Measurements from ENCODE around the gene KCNB1. TPM values are rescaled to one million over a fixed set of nuclear protein-coding genes. Genes with fewer than 3 reads are reported as not detected.

KCNB1 gene
- total RNA-seq, 1 donor from 2014 or later, result 2.0 TPM

- H3K36me3 ChIP-seq, result no peaks in the 10 kb centered on the region
- H3K27me3 ChIP-seq, result no peaks in the 10 kb centered on the region
- TF ChIP-seq POLR2A (IDR thresholded peaks at IDR 0.05) (no peak), POLR2AphosphoS5 (IDR thresholded peaks at IDR 0.05; ENCODE audit: insufficient read depth in 1 of 2, low read depth in 1 of 2) (no peak)
- TF ChIP-seq, protein P1, sequence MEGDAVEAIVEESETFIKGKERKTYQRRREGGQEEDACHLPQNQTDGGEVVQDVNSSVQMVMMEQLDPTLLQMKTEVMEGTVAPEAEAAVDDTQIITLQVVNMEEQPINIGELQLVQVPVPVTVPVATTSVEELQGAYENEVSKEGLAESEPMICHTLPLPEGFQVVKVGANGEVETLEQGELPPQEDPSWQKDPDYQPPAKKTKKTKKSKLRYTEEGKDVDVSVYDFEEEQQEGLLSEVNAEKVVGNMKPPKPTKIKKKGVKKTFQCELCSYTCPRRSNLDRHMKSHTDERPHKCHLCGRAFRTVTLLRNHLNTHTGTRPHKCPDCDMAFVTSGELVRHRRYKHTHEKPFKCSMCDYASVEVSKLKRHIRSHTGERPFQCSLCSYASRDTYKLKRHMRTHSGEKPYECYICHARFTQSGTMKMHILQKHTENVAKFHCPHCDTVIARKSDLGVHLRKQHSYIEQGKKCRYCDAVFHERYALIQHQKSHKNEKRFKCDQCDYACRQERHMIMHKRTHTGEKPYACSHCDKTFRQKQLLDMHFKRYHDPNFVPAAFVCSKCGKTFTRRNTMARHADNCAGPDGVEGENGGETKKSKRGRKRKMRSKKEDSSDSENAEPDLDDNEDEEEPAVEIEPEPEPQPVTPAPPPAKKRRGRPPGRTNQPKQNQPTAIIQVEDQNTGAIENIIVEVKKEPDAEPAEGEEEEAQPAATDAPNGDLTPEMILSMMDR (IDR thresholded peaks at IDR 0.05), result no peak
- H3K27ac ChIP-seq, result no peak overlapping the region
- no peak for DNase-seq (ENCODE audit: extremely low spot score in 2 of 2)
- H3K4me3 ChIP-seq, result no peak overlapping the region
- H3K9me3 ChIP-seq, result no peaks in the 10 kb centered on the region
- H3K4me1 ChIP-seq, result peaks cover 9% of the 10 kb centered on the region
- intact Hi-C loops (cut with DNase I), result no loop called here
Observed at GRCh38 chr20:49323622-49324238, 158.7 kb downstream of the KCNB1 start.

DNA sequence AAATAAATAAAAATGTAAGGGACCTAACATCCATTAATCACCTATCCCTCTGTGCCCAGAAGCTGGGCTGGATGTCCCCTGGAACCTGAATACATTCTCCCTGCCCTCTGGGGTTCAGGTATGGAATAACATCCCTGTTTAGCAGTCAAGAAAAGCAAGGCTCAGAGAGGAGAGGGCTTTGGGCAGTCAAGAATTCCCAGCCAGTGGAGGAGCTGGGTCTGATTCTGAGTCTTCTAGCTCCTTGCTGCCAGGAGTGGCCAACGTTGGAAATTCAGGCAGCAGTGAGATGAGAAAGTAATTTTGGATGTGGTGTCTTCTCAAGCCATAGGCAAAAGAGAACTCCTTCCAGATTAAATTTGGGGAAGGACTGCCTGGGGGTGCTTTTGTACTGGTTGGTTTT is 162.0 kb downstream of the KCNB1 start:
- Histone ChIP-seq H3K4me3 (no peak overlapping the region), H3K9me3 (no peaks in the 10 kb centered on the region), H3K27me3 (peaks cover 4% of the 10 kb centered on the region), H3K27ac (no peak overlapping the region), H3K36me3 (no peaks in the 10 kb centered on the region), H3K4me1 (peaks cover 15% of the 10 kb centered on the region)
- TF ChIP-seq, protein P1 (IDR thresholded peaks at IDR 0.05), result no peak
- TF ChIP-seq POLR2A (IDR thresholded peaks at IDR 0.05) (no peak), POLR2AphosphoS5 (IDR thresholded peaks at IDR 0.05; ENCODE audit: insufficient read depth in 1 of 2, low read depth in 1 of 2) (no peak)
- intact Hi-C loops (cut with DNase I), result no loop called here
- DNase-seq (ENCODE audit: extremely low spot score in 2 of 2), result no peak

GRCh38 chr20:49319208-49319809 is 163.2 kb downstream of the KCNB1 start:
- no peak for TF ChIP-seq POLR2A (IDR thresholded peaks at IDR 0.05)
- TF ChIP-seq, protein P1 (IDR thresholded peaks at IDR 0.05), result no peak
- TF ChIP-seq POLR2AphosphoS5 (IDR thresholded peaks at IDR 0.05; ENCODE audit: insufficient read depth in 1 of 2, low read depth in 1 of 2), result no peak
- Histone ChIP-seq H3K4me3 (peak overlapping the region; percentile 13 to 42), H3K9me3 (no peaks in the 10 kb centered on the region), H3K36me3 (no peaks in the 10 kb centered on the region), H3K4me1 (peaks cover 15% of the 10 kb centered on the region), H3K27me3 (peaks cover 4% of the 10 kb centered on the region), H3K27ac (no peak overlapping the region)
- DNase-seq (ENCODE audit: extremely low spot score in 2 of 2), result no peak
- intact Hi-C loops (cut with DNase I), result no loop called here

GRCh38 chr20:49318430-49319207 is 163.8 kb downstream of the KCNB1 start:
- Histone ChIP-seq H3K4me3 (peak overlapping the region; percentile 13 to 42), H3K9me3 (no peaks in the 10 kb centered on the region), H3K36me3 (no peaks in the 10 kb centered on the region), H3K4me1 (peaks cover 15% of the 10 kb centered on the region), H3K27ac (no peak overlapping the region), H3K27me3 (peaks cover 4% of the 10 kb centered on the region)
- TF ChIP-seq, protein P1 (IDR thresholded peaks at IDR 0.05), result no peak
- TF ChIP-seq POLR2AphosphoS5 (IDR thresholded peaks at IDR 0.05; ENCODE audit: insufficient read depth in 1 of 2, low read depth in 1 of 2) (no peak), POLR2A (IDR thresholded peaks at IDR 0.05) (no peak)
- intact Hi-C loops (cut with DNase I), result no loop called here
- no peak for DNase-seq (ENCODE audit: extremely low spot score in 2 of 2)
